Left lung (tissue), 10 donors: ENCODE results near the gene OLFML2A. TPM values are rescaled to one million over a fixed set of nuclear protein-coding genes. Genes with fewer than 3 reads are reported as not detected.

ENCODE experiments used
- ATAC-seq: fragments of 200-7000 bp; cut with Tn5 transposase; one replicate; pipeline ENCODE4 v1.9.1; 2020; ENCODE audit warnings: moderate library complexity
- DNase-seq, 4 donors: peaks; one replicate each; pipeline ENCODE4 v3.0.0-alpha.2; 2013 to 2020
- H3K27ac ChIP-seq, 2 donors: fragments of 200-600 bp; sonication (generic) in 1 of 2; one replicate each; pipeline versions ENCODE4 v1.5.0 to v1.8.0; 2020 to 2021
- H3K27me3 ChIP-seq, 2 donors: fragments of 200-600 bp; sonication (generic) in 1 of 2; one replicate each; pipeline versions ENCODE4 v1.5.0 to v1.8.0; 2020 to 2021
- H3K36me3 ChIP-seq, 2 donors: fragments of 200-600 bp; sonication (generic) in 1 of 2; one replicate each; pipeline versions ENCODE4 v1.5.0 to v1.8.0; 2020 to 2021
- H3K4me1 ChIP-seq, 2 donors: fragments of 200-600 bp; one replicate each; pipeline ENCODE4 v1.8.0; 2021
- H3K4me3 ChIP-seq, 2 donors: fragments of 200-600 bp; sonication (generic) in 1 of 2; one replicate each; pipeline versions ENCODE4 v1.5.0 to v1.8.0; 2020 to 2021; ENCODE audit warnings: mild to moderate bottlenecking in 1 of 2
- H3K9me3 ChIP-seq, 2 donors: fragments of 200-600 bp; sonication (generic) in 1 of 2; one replicate each; pipeline versions ENCODE4 v1.5.0 to v1.8.0; 2020 to 2021
- intact Hi-C, 2 donors: fragments of 100-400 bp; cut with DNase I; formaldehyde crosslinking; loops; one replicate each; pipeline versions ENCODE4 v1.11.2 to v1.14.2; 2022
- polyA plus RNA-seq, 6 donors: library from polyadenylated mRNA; unstranded; fragments of 120-200 nt; gene quantifications; one replicate each; pipeline ENCODE4 v1.2.1, GENCODE V29; 2013; ENCODE audit not compliant: insufficient read length in 6 of 6
- total RNA-seq, 2 donors: library from RNA; stranded (reverse); fragmentation: NEBNext Ultra II Directional; extraction: Animal tissue kit (Norgen Biotek cat#: 25700); gene quantifications; one replicate each; pipeline ENCODE4 v1.2.1, GENCODE V29; 2021
- TF ChIP-seq, protein P1 (sequence below), 2 donors: fragments of 200-600 bp; sonication (generic) in 1 of 2; IDR thresholded peaks; one replicate each; pipeline versions ENCODE4 v1.5.0 to v1.8.0; 2021; ENCODE audit warnings: antibody characterized with exemption in 2 of 2
- donor health status: DM: no; HTN: yes; CAD: no.
- donor health status: DM: no; HTN: no; CAD: no.

The OLFML2A gene
- total and polyA plus RNA-seq, 8 donors = 10.5 to 67.4 (median 41.3) TPM

DNA sequence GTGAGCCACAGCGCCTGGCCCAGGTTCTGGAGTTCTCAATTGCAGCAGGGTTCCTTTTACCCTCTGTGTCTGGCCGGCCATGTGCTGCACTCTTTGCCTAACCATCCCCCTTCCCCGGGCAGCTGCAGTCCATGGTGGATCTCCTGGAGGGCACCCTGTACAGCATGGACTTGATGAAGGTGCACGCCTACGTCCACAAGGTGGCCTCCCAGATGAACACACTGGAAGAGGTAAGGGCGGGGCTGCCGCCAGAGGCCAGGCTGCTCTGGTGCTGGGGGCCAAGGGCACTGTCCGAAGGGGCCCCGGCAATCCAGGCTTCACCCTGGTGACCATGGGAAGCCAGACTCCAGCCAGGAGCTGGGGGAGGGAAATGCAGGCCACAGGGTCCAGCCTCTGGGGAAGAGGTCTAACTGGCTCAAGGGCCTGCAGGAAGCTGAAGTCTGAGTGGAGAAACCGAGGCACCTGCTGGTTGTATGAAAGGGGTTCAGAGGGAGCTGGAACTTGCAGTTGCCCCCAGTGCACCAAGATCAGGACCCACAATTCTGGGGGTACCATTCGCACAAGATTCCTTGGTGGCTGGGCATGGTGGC is 18.1 kb downstream of the OLFML2A start:
- peak in 1 of 4 donors; percentile 70 for DNase-seq
- TF ChIP-seq, protein P1, sequence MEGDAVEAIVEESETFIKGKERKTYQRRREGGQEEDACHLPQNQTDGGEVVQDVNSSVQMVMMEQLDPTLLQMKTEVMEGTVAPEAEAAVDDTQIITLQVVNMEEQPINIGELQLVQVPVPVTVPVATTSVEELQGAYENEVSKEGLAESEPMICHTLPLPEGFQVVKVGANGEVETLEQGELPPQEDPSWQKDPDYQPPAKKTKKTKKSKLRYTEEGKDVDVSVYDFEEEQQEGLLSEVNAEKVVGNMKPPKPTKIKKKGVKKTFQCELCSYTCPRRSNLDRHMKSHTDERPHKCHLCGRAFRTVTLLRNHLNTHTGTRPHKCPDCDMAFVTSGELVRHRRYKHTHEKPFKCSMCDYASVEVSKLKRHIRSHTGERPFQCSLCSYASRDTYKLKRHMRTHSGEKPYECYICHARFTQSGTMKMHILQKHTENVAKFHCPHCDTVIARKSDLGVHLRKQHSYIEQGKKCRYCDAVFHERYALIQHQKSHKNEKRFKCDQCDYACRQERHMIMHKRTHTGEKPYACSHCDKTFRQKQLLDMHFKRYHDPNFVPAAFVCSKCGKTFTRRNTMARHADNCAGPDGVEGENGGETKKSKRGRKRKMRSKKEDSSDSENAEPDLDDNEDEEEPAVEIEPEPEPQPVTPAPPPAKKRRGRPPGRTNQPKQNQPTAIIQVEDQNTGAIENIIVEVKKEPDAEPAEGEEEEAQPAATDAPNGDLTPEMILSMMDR (IDR thresholded peaks at IDR 0.05) = no peak
- Histone ChIP-seq H3K27ac (peak overlapping the region in 1 of 2 donors; percentile 63), H3K36me3 (no peaks in the 10 kb centered on the region), H3K4me1 (peaks cover 8 to 38% of the 10 kb centered on the region in 2 donors), H3K27me3 (no peaks in the 10 kb centered on the region), H3K4me3 (no peak overlapping the region), H3K9me3 (no peaks in the 10 kb centered on the region)
- ATAC-seq = peak; percentile 34
- intact Hi-C loops = no loop called here

DNA sequence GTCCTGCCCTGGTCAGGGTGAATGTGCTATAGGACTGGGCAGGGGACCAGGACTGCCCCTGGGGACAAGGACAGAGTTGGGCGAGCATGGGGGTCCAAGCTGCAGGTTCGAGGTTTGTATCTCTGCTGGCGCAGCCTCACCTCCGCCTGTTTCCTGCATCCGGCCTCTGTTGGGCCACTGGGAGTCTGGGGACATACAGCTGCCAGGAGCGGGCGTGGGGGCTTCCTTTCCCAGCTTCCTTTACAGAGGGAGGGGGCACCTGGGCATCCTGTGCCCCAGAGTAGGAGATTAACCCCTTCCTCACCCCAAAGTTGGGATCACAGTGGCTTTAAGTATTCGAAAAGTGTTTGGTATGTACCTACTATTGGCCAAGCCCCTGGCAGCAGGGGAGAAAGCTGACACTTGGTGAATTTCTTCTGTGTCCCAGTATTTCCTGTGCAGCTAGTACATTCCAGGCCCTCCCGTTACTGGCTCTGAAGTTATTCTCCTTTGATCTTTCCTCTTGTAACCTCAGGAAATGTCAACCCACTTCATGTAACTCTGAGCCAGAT is 19.0 kb downstream of the OLFML2A start:
- Histone ChIP-seq H3K4me3 (no peak overlapping the region), H3K36me3 (no peaks in the 10 kb centered on the region), H3K9me3 (no peaks in the 10 kb centered on the region), H3K27me3 (no peaks in the 10 kb centered on the region), H3K27ac (peak overlapping the region; percentile 16 to 63), H3K4me1 (peaks cover 12 to 47% of the 10 kb centered on the region in 2 donors)
- DNase-seq (peak in 1 of 4 donors; percentile 55), ATAC-seq (no peak)
- intact Hi-C loops = no loop called here
- TF ChIP-seq, protein P1 (IDR thresholded peaks at IDR 0.05) = no peak

DNA sequence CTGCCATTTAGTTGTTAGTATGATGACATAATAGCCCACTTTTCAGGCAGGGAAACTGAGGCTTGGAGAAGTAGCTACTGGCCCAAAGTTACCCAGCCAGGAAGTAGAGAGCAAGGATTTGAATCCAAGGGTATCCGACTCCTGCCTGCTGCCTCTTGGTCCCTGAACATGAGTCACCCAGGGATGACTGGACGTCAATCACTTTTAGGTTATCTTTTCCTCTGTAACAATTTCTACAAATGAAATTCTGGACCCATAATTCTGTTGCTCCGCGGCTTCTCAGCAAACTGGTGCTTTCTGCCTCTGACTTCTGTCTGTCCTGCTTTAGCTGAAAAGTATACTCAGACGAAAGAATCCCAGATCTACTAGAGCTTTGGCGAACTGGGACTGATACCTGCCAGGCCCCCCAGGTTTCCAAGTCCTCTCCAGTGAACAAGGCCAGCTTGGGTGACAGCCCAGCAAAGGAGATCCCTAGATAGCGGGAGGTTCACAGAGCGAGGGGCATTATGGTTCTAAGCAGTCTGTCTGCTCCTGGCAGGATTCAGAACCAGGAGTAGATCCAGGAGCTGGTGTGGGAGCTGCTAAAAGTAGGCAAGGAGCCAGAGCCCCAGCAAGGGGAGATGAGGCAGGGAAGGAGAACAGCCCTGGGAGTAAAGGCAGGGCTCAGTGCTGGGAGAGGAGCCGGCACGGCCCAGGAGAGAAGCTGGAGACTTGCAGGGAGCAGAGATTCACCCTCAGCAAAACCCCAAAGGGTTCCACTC is 20.6 kb downstream of the OLFML2A start:
- Histone ChIP-seq H3K36me3 (no peaks in the 10 kb centered on the region), H3K4me3 (no peak overlapping the region), H3K27ac (peak overlapping the region in 1 of 2 donors; percentile 63), H3K27me3 (no peaks in the 10 kb centered on the region), H3K4me1 (peaks cover 12 to 49% of the 10 kb centered on the region in 2 donors), H3K9me3 (no peaks in the 10 kb centered on the region)
- DNase-seq = peak in 2 of 4 donors; percentile 14 to 57
- intact Hi-C loops = no loop called here
- TF ChIP-seq, protein P1 (IDR thresholded peaks at IDR 0.05) = no peak
- no peak for ATAC-seq

DNA sequence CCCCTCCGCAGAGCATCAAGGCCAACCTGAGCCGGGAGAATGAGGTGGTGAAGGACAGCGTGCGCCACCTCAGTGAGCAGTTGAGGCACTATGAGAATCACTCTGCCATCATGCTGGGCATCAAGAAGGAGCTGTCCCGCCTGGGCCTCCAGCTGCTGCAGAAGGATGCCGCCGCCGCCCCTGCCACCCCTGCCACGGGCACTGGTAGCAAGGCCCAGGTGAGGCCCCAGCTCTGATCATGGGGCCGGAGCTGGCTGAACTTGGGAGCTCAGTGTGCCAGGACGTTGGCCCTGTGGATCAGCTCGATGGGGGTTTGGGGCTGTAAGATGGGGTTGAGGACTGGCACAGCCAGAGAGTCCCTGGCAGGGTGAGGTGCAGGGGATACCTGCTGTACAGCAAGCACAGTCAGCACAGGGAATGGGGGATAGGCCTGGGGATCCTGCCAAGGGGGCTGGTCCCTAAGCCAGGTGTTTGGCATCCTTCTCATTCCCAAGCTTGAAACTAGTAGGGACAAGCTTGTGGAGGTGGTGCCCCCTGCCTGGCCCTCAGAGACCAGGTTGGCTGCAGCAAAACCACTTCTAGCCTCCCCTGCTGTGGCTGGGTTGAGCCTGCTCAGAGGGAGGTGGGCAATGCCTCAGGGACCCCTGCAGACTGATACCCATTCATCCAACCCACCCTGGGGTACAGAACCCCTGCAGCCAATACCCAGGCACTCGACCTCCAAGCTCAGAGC is 22.5 kb downstream of the OLFML2A start:
- H3K4me1 ChIP-seq = peaks cover 12 to 45% of the 10 kb centered on the region in 2 donors
- no peaks in the 10 kb centered on the region for H3K36me3 ChIP-seq
- intact Hi-C loops = no loop called here
- ATAC-seq = no peak
- DNase-seq = peak in 1 of 4 donors; percentile 74
- no peaks in the 10 kb centered on the region for H3K27me3 ChIP-seq
- TF ChIP-seq, protein P1 (IDR thresholded peaks at IDR 0.05) = no peak
- no peak overlapping the region for H3K27ac ChIP-seq
- no peak overlapping the region for H3K4me3 ChIP-seq
- H3K9me3 ChIP-seq = no peaks in the 10 kb centered on the region
